ENCODE data around the gene PRKCE.
"Not testable (repeated sequence)": the region's sequence is repeated elsewhere in the genome, so short reads cannot be mapped to it uniquely, and the experiment has no call there.

The PRKCE gene

GRCh38 chr2:45696708-45697107, 45.2 kb downstream of the PRKCE start:
- no peak for DNase-seq (ENCODE audit: extremely low read depth in 1 of 2, low read depth in 1 of 2)

DNA sequence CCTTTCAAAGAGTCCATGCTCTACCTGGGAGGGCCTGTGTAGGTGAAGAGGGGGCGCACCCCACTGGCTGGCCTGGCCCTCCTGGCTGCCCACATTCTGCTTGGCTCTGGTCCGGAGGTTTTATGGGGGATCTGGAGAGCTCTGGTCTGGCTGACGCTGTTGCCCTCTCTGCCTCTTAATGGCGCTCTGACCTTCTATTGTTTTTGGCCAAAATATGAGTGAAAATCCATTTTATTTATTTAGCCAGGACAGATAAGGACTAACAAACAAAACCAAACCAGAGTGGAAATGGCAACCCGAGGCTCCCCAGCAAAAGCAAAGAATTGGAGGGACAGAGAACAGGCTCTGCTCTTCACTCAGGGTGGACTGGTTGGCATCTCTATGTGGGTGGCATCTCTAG, 45.7 kb downstream of the PRKCE start:
- no peak for DNase-seq (ENCODE audit: extremely low read depth in 1 of 2, low read depth in 1 of 2)

DNA sequence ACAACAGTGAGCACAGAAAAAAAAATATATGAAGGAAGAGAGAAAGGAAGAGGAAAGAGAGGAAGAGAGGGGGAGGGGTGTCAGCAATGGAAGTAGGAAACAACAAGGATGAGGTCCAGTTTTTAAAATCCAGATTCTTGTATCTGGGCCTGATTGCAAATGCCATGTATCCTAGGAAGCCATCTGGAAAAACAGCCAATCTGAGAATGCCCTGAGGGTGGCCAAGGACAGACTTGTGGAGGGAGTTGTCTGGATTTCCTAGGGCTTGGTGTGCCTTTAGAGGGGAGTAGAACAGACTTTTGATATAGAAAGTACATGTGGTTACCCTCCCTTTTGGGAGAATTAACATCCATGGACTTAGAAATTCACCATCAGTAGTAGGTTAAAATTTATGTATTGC, 47.1 kb downstream of the PRKCE start:
- no peak for DNase-seq (ENCODE audit: extremely low read depth in 1 of 2, low read depth in 1 of 2)

- DNase-seq (ENCODE audit: extremely low read depth in 1 of 2, low read depth in 1 of 2): no peak
These were observed 47.7 kb downstream of the PRKCE start for GRCh38 chr2:45699032-45699658.

- no peak for DNase-seq (ENCODE audit: extremely low read depth in 1 of 2, low read depth in 1 of 2)
These were observed 49.0 kb downstream of the PRKCE start for GRCh38 chr2:45700407-45701013.

DNA sequence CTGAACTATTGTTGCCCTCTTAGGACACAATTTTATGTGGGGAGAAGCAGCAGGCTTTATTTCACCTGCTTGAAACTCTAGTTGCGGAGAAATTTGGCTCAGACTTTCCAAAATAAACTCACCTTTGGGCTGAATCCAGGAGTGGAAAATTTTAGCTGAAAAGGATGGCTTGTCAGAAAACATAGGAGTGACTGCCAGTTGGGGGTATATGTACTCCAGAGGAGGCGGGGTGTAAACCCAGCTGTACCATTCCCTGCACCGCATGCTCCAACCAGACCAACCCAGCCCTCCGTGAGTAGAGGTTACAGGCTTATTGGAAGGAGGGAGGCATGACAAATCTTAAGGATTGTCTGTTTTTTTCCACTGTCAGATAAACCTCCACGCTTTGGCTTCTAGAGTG, 53.8 kb downstream of the PRKCE start:
- no peak for DNase-seq (ENCODE audit: extremely low read depth in 1 of 2, low read depth in 1 of 2)

DNA sequence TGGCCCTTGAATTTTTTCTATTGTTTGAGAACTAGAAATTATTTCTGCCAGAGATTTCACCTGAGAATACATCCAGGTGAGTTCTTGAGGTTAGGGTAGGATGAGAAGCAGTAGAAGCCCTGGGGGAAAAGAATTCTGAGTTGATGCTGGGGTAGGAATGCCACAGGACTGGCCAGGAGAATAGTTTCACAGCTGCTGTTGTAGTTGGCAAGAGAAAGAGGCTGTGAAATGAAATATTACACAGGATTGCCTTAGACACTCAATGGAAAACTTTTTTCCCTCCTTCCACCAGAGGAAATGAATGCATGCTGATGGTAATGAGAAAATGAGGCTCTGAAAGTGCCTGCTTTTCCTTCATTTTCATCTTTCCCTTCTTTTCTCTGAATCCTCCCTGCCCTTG, 54.6 kb downstream of the PRKCE start:
- no peak for DNase-seq (ENCODE audit: extremely low read depth in 1 of 2, low read depth in 1 of 2)

DNA sequence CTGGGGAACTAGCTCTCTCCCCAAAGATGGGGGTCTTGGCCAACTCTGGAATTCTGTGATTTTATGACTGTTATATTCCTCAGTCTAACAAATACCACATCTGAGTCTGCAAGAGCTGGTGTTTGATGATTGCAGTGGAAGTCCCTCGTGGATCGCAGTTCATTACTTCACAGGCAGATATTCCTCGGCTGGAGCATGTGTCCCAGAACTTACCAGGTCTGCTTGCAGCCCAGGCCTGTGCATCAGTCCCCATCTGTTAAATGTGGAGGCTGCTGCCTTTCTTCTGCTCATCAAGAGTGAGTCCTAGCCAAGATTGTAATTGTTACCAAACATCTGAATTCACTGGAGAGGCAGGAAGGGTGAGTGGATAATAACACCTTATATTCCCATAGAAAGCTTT, 55.5 kb downstream of the PRKCE start:
- no peak for DNase-seq (ENCODE audit: extremely low read depth in 1 of 2, low read depth in 1 of 2)

DNA sequence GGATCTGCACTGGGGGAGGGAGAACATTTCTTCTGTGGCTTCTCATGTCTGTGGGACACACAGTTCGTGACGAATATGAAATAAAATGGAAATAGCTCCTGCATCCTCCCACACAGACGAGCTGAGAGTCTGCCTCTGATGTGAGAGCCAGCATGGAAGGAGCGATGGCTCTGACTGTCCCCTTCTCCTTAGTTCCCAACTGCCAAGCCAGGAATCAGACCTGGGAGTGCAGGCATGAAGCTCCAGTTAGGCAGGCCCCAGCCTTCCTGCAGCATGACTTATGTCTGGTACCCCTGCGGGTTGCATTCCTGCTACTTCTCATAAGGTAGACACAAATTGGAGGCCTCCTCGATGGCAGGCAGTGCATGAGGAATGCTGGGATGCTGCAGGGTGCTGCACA, 56.2 kb downstream of the PRKCE start:
- DNase-seq (ENCODE audit: extremely low read depth in 1 of 2, low read depth in 1 of 2): no peak

GRCh38 chr2:45708501-45708900, 57.0 kb downstream of the PRKCE start:
- DNase-seq (ENCODE audit: extremely low read depth in 1 of 2, low read depth in 1 of 2): no peak

GRCh38 chr2:45709137-45709536, 57.7 kb downstream of the PRKCE start:
- no peak for DNase-seq (ENCODE audit: extremely low read depth in 1 of 2, low read depth in 1 of 2)

DNA sequence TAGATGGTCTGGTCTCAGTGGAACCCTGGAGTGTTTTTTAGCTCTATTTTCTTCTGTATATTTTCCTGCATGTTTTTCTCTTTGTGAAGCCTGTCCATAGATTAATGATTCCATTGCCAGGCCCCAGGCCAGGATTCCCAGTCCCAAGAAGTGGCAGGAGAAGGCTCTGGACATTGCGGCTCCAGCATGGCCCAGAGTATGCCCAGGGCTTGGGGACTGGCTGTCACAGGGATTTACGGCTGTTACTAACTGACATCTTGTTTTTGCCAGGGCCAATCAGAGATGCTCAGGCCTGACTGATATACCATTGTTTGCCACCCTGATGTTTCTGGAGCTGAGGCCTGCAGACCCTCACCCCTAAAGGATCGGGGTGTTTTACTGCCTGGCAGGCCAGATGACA, 59.0 kb downstream of the PRKCE start:
- no peak for DNase-seq (ENCODE audit: extremely low read depth in 1 of 2, low read depth in 1 of 2)

DNA sequence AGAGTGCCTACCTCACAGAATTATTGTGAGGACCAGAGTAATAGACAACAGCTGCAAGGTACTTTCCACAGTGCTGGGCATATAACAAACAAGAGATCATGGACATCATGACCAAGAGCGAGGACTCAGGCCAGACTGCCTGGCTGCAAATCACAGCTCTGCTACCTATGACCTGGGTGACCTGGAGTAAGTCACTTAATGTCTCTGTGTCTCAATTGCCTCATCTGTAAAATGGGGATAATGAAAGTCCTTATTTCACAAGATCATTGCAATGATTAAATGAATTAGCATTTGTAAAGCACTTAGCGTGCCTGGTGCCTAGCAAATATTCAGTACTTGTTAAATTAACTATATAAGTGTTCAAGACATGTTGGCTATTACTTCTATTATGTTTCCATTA, 59.7 kb downstream of the PRKCE start:
- no peak for DNase-seq (ENCODE audit: extremely low read depth in 1 of 2, low read depth in 1 of 2)

- DNase-seq (ENCODE audit: extremely low read depth in 1 of 2, low read depth in 1 of 2): no peak
These were observed 61.1 kb downstream of the PRKCE start for GRCh38 chr2:45712570-45712969.

DNA sequence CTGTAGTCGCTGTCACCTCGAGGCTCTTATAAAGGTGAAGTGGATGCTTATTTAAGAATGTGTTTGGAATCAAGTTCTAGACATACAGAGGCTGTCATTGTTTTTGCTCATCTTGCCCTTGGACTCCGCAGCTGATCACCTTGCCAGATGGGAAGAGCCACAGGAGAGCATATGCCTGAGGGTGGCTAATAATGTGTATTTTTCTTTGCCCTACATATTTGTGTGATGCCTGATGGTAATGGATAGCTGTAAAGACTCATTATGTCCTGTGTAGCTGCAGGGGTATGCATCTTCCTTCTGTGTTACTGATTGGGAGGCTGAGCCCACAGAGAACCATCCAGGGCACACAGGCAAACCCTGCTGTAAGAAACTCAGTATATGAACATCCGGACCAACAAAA, 61.7 kb downstream of the PRKCE start:
- no peak for DNase-seq (ENCODE audit: extremely low read depth in 1 of 2, low read depth in 1 of 2)

GRCh38 chr2:45713591-45713990, 62.1 kb downstream of the PRKCE start:
- no peak for DNase-seq (ENCODE audit: extremely low read depth in 1 of 2, low read depth in 1 of 2)

DNA sequence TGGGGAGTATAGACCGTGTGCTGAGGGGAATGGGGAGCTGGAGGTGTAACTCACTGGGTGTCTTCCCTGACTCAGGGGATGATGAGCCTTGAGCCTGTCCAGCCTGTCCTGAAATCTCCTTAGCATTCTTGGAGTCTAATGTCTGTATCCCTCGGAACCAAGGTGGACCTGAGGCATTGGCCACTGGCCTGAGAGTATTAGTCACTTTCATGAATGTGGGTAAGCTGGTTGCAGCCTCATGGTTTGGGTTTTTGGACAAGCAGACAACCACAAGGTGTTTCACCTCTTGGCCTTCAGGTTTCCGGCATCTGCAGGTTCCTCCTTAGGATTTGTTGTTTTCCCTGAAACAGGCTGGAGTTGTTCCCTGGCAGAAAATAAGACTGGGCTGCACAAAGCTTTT, 63.2 kb downstream of the PRKCE start:
- no peak for DNase-seq (ENCODE audit: extremely low read depth in 1 of 2, low read depth in 1 of 2)

DNA sequence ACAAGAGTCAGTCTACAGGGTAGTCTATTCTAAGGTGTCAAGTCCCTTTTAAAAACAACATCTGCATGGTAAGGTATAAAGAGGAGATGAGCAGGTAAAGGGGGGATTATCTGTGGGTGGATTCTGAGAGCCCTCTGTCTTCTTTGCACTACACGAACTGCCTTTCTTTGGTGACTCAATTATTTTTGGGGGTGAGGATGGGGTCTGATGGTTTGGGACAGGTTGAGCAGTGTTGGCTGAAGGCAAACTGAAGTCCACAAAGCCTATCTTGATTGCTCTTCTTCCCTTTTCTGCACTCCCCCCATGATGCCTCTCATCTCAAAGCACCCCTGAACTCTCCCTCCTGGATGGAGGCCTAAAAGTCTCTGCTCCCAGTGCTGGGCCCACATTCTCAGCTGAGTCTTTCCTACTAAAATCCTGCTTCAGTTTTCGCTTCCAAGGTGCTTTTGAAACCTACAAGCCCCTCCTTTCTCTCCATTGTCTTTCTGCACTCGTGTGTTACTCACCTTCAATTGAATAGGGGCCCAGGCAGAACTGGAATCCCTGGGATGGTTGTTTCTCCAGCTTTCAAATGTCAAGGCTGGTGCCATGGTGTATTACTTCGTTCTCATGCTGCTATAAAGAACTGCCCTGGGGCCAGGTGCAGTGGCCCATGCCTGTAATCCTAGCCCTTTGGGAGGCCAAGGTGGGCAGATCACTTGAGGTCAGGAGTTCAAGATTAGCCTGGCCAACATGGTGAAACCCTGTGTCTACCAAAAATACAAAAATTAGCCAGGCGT, 64.3 kb downstream of the PRKCE start:
- DNase-seq (ENCODE audit: extremely low read depth in 1 of 2, low read depth in 1 of 2): no peak

- DNase-seq (ENCODE audit: extremely low read depth in 1 of 2, low read depth in 1 of 2): not testable (repeated sequence)
These were observed 65.0 kb downstream of the PRKCE start for GRCh38 chr2:45716432-45716831.

DNA sequence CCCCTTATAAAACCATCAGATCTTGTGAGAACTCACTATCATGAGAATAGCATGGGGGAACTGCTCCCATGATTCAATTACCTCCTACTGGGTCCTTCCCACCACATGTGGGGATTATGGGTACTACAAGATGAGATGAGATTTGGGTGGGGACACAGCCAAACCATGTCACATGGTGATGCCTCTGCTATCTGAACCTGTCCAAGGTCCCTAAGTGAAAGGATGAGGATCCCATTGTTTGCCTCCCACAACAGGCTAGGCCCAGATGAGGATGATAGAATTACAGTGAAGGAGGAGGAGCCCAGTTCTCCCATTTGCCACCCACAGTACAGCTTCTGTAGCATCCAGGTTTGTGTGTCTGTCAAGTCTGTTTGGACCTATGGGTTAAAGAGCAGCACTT, 65.4 kb downstream of the PRKCE start:
- DNase-seq (ENCODE audit: extremely low read depth in 1 of 2, low read depth in 1 of 2): no peak

GRCh38 chr2:45720210-45720609, 68.7 kb downstream of the PRKCE start:
- DNase-seq (ENCODE audit: extremely low read depth in 1 of 2, low read depth in 1 of 2): no peak

DNA sequence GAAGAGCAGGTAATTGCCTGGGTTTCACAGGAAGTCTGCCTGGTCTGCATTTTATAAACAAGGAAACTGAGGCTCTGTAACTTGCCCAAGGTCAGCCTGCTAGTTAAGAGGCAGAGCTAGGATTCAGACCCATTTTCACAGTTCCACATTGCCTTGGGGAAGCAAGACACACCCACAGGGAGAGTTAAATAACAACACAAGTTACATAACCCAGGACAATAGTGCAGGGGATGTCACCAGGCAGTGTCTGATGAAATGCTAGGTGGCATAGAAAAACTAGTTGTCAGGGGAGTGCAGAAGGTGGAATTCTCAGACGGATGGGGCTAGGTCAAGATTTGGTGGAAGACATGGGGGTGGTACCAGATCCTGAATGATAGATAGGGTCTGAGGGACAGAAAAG, 69.7 kb downstream of the PRKCE start:
- DNase-seq (ENCODE audit: extremely low read depth in 1 of 2, low read depth in 1 of 2): no peak
